ENCODE results near the gene HIVEP3. TPM values are rescaled to one million over a fixed set of nuclear protein-coding genes. Genes with fewer than 3 reads are reported as not detected.

The HIVEP3 gene
- total and polyA plus RNA-seq, 4 donors, result 7.0 to 14.7 (median 8.8) TPM

DNA sequence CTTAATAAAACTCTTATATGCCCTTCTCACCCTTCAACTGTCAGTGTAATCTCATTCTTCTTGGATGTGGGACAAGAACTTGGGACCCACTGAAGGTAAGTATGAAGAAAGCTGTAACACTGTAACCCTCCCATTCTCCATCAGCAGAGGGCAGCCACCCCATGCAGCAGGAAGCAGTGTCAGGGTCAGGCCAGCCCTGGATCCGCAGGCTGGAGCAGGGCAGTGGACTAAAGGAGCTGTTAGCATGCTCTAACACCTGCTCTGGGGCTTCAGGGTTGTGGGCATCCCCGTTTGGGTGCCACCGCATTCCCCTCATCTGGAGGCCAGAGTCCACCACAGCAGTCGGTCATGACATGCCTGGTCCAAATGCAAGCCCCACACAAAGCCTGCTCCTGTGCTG, 156.5 kb downstream of the HIVEP3 start:
- Histone ChIP-seq H3K9me3 (ENCODE audit: control insufficient read depth in 4 of 4, insufficient read depth in 3 of 4, low read length in 3 of 4) (peaks cover 0 to 6% (median 1%) of the 10 kb centered on the region in 4 donors), H3K4me1 (ENCODE audit: control insufficient read depth in 5 of 5, insufficient read depth in 5 of 5, low read length in 5 of 5) (peaks cover 6 to 21% (median 12%) of the 10 kb centered on the region in 5 donors), H3K36me3 (ENCODE audit: control insufficient read depth in 4 of 4, insufficient read depth in 4 of 4, low read length in 4 of 4) (no peaks in the 10 kb centered on the region), H3K27me3 (ENCODE audit: control insufficient read depth in 3 of 3, insufficient read depth in 3 of 3, low read length in 2 of 3) (no peaks in the 10 kb centered on the region), H3K4me3 (no peak overlapping the region), H3K9ac (ENCODE audit: insufficient read depth in 1 of 2, low read length in 2 of 2) (no peak overlapping the region), H3K27ac (ENCODE audit: low read depth in 1 of 2, low read length in 1 of 2) (no peak overlapping the region)
- DNase-seq (no peak), ATAC-seq (ENCODE audit: insufficient read depth, low FRiP score) (no peak)
- TF ChIP-seq, protein P1, sequence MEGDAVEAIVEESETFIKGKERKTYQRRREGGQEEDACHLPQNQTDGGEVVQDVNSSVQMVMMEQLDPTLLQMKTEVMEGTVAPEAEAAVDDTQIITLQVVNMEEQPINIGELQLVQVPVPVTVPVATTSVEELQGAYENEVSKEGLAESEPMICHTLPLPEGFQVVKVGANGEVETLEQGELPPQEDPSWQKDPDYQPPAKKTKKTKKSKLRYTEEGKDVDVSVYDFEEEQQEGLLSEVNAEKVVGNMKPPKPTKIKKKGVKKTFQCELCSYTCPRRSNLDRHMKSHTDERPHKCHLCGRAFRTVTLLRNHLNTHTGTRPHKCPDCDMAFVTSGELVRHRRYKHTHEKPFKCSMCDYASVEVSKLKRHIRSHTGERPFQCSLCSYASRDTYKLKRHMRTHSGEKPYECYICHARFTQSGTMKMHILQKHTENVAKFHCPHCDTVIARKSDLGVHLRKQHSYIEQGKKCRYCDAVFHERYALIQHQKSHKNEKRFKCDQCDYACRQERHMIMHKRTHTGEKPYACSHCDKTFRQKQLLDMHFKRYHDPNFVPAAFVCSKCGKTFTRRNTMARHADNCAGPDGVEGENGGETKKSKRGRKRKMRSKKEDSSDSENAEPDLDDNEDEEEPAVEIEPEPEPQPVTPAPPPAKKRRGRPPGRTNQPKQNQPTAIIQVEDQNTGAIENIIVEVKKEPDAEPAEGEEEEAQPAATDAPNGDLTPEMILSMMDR (IDR thresholded peaks at IDR 0.05; ENCODE audit: control extremely low read depth, extremely low read depth), result no peak
- 71 to 74% methylated on average over 4 of the region's 4 CpGs for WGBS, 2 donors

DNA sequence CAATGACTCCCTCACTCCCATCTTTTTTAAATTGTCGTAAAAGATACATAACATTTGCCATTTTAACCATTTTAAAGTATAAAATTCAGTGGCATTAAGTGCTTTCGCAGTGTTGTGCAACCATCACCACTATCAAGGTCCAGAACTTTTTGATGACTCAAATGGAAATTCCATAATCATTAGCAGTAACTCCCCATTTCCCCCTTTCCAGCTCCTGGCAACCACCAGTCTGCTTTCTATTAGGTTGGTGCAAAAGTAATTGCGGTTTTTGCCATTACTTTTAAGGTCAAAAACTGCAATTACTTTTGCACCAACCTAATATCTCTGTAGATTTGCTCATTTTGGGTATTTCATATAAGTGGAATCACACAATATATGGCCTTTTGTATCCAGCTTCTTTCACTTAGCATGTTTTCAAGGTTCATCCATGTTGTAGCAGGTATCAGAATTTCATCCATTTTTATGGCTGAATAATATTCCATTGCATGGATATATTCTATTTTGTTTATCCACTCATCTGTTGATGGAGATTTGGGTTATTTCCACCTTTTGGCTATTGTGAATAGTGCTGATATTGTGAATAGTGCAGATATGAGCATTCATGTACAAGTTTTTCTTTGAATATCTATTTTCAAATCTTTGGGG, 159.7 kb downstream of the HIVEP3 start:
- no peak overlapping the region for H3K9ac ChIP-seq (ENCODE audit: insufficient read depth in 1 of 2, low read length in 2 of 2)
- H3K9me3 ChIP-seq (ENCODE audit: control insufficient read depth in 4 of 4, insufficient read depth in 3 of 4, low read length in 3 of 4), result peaks cover 0 to 6% (median 1%) of the 10 kb centered on the region in 4 donors
- ATAC-seq (ENCODE audit: insufficient read depth, low FRiP score) (no peak), DNase-seq (peak in 2 of 3 donors; percentile 36 to 61)
- TF ChIP-seq, protein P1 (IDR thresholded peaks at IDR 0.05; ENCODE audit: control extremely low read depth, extremely low read depth), result no peak
- no peak overlapping the region for H3K27ac ChIP-seq (ENCODE audit: low read depth in 1 of 2, low read length in 1 of 2)
- H3K27me3 ChIP-seq (ENCODE audit: control insufficient read depth in 3 of 3, insufficient read depth in 3 of 3, low read length in 2 of 3), result no peaks in the 10 kb centered on the region
- H3K4me1 ChIP-seq (ENCODE audit: control insufficient read depth in 5 of 5, insufficient read depth in 5 of 5, low read length in 5 of 5), result peaks cover 0 to 6% (median 0%) of the 10 kb centered on the region in 5 donors
- 84 to 92% methylated on average over 3 of the region's 3 CpGs for WGBS, 2 donors
- H3K4me3 ChIP-seq, result no peak overlapping the region
- H3K36me3 ChIP-seq (ENCODE audit: control insufficient read depth in 4 of 4, insufficient read depth in 4 of 4, low read length in 4 of 4), result no peaks in the 10 kb centered on the region

- no peak for DNase-seq
- H3K9ac ChIP-seq (ENCODE audit: insufficient read depth in 1 of 2, low read length in 2 of 2), result no peak overlapping the region
- H3K4me3 ChIP-seq, result no peak overlapping the region
- H3K27me3 ChIP-seq (ENCODE audit: control insufficient read depth in 3 of 3, insufficient read depth in 3 of 3, low read length in 2 of 3), result no peaks in the 10 kb centered on the region
- peaks cover 0 to 6% (median 0%) of the 10 kb centered on the region in 5 donors for H3K4me1 ChIP-seq (ENCODE audit: control insufficient read depth in 5 of 5, insufficient read depth in 5 of 5, low read length in 5 of 5)
- no peak overlapping the region for H3K27ac ChIP-seq (ENCODE audit: low read depth in 1 of 2, low read length in 1 of 2)
- TF ChIP-seq, protein P1 (IDR thresholded peaks at IDR 0.05; ENCODE audit: control extremely low read depth, extremely low read depth), result no peak
- no peak for ATAC-seq (ENCODE audit: insufficient read depth, low FRiP score)
- no peaks in the 10 kb centered on the region for H3K36me3 ChIP-seq (ENCODE audit: control insufficient read depth in 4 of 4, insufficient read depth in 4 of 4, low read length in 4 of 4)
- H3K9me3 ChIP-seq (ENCODE audit: control insufficient read depth in 4 of 4, insufficient read depth in 3 of 4, low read length in 3 of 4), result peaks cover 0 to 6% (median 1%) of the 10 kb centered on the region in 4 donors
- 92 to 94% methylated on average over 2 of the region's 2 CpGs for WGBS, 2 donors
Measured at GRCh38 chr1:41758500-41758899, 160.2 kb downstream of the HIVEP3 start.
